ENCODE measurements around the gene SORBS1.
A peak's percentile ranks its signal among the peaks of the same experiment; 100 is the strongest.

Gene SORBS1

DNA sequence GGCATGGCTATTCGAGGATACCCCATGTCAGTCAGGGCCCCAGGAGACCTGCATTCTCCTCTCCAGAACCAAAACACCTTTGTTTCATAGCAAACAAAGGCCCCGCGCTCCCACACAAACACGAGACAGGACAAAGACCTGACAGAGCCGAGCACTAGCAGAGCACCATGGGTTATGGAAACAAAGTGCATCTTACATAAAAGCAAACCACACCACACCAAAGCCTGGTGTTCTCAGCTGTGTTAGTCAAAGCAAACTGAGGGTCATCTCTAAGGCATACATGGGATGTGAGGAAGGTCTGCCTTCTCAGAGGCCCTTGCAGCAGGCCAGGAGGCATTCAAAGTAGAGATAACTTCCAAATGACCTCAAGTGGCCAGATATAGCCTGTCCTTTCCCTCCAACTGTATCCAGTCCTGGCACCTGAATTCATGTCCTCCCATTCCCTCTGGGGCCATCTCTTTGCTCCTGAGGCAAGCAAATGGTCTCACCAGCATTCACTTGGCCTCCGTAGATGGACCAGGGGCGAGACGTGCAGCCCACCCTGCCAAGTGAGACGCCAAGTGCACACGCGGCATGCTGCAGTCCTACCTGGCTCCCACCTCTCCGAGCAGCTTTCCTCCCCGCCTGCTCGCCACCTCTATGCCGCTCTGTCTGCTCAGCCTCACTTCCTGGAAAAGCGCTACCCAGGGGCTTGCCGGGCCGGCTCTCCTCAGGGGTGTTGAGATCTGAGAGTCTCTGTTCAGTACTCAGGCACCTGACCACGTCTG lies 225.1 kb downstream of the SORBS1 start:
- no peak for DNase-seq

DNA sequence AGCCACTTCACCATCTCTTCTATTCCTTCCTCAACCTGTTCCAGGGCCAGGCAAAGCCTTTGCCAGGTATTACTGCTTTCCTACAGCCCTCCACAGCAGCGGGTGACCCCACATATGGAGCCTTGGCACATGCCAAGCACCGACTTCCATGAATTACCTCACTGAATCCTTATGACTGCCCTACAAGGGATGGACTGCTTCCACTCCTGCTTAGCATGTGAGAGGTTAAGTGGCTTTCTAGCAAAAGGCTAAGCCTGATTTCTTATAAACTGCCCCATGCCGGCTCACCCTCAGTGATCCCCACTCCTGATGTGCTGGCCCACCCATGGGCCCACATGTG lies 226.4 kb downstream of the SORBS1 start:
- no peak for DNase-seq

DNA sequence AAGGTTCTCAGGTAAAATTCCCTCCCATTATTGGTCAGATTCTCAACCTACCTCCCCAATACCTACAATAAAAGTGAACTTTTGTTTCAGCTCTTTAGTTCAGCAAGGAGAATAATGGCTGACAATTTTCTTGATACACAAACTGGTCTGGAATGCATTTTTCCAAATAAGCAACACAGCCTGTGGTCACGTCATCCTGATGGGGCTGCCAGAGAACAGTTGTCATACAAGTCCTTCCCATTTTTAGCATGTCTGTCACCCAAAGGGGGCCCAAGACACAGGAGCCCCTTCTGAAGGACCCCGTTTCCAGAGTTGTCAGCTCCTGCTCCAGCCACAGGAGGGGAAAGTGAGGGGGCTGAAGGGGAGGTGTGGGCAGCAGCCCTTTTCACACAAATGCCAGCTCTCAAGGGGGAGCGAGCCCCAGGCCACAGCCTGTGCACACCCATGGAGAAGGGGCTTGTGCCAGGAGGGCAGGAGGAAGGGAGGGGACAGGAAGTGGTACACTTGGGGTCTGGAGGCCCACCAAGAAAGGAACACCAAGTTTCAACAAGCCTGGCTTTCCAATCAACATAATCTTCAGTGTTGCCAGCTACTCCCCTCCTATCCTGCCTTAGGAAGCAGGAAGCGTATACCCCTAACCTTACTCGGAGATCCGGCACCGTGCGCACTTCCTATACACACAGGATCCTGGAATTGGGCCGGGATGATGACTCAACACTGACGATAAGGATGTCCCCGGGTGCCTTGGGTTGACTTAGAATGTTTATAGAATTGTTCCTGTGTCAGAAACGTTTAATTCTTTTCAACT lies 227.0 kb downstream of the SORBS1 start:
- peak; percentile 86 for DNase-seq

- no peak for DNase-seq
These were observed 228.4 kb downstream of the SORBS1 start for GRCh38 chr10:95332666-95333249.

GRCh38 chr10:95331596-95332130 lies 229.5 kb downstream of the SORBS1 start:
- no peak for DNase-seq

DNA sequence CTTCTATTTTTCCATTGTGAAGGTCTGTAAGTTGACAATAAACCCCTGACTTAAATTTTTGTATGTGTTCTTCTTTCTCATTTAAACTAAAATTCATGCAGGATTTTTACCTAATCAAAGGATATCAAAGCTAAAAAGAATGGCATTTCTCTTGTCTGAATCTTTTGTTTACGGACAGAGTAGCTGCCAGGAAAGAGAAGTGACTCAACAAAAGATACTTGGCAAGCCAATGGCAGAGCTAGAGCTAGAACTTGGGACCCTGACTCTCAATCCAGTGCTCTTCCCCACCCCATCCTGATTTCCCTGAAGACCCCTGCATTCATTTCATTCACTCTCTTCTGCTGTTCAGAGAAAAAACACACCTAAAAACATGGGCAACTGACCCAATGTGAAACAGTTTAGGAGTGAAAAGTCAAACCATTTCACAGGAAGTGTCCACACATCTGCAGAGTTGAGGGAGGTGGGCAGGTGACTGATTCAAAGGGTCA lies 230.2 kb downstream of the SORBS1 start:
- no peak for DNase-seq

- DNase-seq = no peak
These were observed 231.9 kb downstream of the SORBS1 start for GRCh38 chr10:95329296-95329695.

DNA sequence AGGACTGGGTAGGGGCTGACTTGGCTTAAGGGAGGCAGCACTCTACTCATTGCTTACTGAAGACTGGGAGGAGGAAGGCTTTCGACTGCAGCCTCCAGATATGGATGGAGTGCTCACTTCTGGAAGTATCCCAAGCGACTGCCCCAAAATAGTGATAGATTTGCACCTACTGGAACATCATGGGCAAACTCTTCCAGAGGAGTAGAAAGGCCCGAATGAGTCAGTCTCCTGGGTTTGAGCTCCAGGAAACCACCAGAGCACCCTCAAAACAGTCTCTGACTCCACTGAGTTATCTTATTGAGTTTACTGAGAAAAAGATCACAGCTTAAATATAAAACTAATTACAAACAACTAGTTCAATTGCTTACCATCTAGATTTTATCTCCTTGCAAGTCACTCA lies 233.2 kb downstream of the SORBS1 start:
- DNase-seq = no peak

DNA sequence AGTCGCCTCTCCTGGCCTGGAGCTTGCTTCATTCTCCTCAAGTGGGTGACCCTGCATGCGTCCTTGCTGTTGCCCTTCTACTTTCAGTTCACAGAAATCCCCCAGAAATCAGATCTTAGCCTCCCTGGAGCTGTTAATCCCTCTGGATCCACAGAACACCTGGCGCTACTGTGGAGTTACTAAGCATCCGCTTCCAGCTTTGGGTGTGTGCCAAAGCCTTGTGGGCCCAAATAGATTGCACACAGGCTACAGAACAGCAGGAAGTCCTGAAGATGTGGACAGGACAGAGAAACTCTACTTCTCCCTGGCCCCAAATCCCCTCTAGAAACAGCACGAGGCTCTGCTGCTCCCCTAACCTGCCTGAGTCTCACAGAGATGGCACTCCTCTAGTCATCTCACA lies 233.8 kb downstream of the SORBS1 start:
- peak; percentile 76 for DNase-seq

DNA sequence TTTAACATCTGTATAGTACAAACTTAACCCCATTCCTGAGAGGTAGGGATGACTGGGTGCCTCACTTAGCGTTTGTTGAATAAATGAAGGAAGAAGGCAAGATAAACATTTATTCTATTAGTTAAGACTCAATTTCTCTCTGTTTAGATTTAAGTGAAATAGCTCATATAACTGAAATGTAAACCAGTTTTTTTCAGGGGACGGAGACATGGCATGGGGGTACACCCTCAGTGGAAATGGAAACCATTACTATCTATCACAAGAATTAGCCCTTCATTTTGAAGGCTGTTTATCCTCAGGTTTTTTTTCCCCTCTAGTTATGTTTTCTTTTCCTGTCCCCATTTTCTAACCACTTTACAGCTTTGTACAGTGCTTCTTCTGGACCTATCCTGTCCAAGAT lies 234.8 kb downstream of the SORBS1 start:
- no peak for DNase-seq

DNA sequence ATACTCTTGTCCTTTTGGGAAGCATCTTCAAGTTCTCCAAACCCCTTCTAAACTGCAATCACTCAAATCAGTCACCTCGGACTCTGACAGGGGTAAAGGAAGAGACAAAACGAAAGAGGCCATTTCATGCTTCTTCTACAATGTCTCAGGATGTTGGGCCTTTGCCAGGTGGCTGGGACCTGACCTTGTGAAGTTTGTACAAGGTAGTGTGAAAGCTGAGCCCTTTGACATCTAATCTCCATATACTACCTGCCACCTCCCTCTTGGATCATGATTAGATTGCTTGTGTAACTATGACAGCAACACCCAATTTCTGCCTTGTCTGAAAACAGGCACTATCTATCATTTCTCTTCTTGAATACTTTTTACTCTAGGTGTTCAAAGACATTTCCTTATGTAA lies 235.3 kb downstream of the SORBS1 start:
- no peak for DNase-seq

DNA sequence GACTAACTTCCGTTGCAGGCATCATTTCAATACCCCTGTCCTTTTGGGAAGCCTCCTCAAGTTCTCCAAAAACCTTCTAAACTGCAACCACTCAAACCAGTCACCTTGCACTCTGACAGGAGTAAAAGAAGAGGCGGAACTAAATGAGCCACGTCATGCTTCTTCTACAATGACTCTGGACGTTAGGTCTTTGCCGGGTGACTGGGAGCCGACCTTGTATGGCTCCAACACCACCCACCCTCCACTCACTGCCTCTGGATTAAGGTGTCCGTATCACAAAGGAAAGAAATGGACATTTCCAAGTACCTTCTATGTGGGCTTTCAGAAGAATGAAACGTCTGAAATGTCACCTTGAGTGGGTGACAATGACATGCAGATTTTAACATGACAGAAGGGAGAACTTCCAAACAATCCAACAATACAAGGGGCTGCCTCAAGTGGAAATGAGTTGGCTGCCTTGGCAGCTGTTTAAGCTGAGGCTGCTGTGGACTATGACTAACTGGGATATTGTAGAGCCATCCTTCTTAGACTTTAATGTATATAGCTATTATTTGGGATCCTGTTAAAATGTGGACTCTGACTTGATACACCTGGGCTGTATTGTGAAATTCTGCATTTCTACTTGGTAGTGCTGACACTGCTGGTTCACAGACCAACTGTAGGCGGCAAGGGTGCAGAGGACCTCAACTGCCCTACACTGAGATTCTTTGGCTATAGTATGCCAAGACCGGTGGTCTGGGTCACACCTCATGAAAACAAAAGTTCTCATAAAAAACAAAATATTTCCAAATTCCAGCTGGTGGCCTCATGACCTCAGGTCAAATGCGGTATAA lies 236.5 kb downstream of the SORBS1 start:
- DNase-seq = no peak

DNA sequence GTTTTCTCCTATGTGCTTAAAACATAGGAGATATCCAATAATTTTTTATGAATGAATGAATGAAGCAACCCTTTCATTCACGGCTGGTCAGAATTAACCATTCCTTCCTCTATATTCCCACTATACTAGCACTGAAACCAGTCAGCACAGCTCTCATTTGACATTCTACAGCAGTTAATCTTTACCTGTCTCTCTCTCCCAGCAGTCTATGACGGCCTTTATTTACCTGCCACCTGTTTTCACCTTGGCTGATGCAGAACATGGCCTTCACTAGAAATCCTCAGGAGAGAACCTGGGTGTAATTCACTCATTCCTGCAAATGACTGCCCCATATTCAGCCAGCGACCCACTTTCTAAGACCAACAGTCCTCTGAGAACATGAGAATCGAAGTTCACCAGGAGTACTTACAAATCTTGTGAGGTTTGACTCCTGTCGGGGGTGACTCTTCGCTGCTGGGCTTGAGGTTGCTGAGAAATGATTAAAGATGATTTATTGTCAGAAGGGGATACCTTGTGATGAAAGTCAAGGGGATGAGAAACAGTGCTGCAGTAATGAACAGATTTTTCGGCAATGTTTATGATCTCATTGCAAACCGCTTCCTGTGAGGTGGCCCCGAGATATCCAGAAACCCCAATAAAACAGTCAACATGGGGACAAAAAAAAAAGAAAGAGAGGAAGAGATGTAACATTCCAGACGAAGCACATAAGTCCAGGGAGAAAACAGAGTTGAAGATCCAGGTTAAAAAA lies 239.4 kb downstream of the SORBS1 start:
- peak; percentile 34 for DNase-seq

DNA sequence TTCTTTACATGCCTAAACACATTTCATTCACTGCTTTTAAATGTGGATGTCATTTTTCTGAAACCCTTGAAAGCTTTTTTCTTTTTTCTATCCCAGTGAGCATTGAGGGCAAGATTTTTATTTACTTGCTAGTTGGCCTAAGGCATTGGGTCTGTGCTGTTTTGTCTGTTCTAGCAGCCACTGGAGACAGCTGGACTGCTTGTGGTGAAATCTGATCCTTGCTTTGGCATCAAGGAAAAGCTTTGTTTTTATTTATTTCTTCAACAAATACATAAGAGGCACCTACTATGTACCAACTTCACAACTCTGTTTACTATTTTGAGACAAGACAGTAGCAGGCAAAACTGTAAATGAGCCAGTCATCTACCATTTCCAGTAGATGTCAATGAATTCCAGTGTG lies 241.9 kb downstream of the SORBS1 start:
- no peak for DNase-seq

GRCh38 chr10:95315509-95315908 lies 245.7 kb downstream of the SORBS1 start:
- DNase-seq = no peak

DNA sequence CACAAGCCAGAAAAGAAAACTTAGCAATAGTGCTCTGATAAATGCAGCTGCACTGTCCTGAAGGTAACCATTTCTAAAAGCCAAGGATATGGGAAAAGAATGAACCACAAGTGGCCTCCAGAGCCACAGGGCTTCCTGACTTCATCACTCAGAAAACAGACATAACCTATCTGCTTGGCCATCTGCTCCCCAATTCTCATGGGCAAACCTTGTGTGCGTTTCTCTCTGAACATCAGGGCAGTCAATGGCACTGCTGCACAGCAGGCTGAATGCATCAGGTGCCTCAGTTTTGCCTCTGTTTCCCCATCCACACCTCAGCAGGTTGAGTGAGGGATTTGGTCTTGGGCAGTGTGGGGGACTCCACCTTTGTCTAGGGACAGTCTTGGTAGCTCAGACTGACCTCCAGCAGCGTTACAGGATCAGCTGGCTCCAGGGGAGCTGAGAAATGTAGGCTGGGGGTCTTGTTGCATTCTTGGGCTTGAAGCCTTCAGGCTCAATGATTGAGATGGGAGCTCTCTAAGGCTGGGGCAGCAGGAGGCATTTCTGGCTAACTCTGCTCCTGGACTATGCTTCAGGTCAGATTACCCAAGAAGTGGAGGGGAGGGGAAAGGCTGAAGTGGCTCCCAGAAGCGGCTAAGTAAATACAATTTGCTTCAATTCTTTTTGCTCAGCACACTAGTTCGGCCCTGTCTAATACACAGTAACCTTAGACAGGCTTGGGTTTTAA lies 246.8 kb downstream of the SORBS1 start:
- DNase-seq = no peak

DNA sequence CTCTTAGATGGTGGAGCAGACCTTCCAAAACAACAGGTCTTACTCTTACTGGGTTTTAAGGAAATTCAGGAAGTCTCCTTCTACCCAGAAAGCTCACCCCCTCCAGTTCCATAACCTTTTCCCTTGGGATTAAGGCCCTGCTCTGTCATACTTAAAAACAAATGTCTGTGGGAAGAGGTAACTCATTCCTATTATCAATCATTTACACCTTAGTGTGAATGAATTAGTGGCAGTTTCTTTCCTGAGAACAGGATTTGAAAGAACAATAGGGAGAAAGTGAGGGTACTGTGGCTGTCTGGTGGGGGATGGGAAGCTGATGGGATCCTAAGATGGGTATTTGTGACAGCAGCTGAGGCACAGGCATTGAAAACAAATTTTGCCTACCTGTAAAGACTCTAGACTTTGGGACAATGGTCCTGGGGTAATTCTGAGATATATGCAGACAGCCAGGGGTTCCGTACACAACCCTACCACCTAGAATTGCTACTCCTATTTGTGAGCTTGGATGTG lies 248.1 kb downstream of the SORBS1 start:
- no peak for DNase-seq

- DNase-seq = no peak
These were observed 248.9 kb downstream of the SORBS1 start for GRCh38 chr10:95312257-95312656.

DNA sequence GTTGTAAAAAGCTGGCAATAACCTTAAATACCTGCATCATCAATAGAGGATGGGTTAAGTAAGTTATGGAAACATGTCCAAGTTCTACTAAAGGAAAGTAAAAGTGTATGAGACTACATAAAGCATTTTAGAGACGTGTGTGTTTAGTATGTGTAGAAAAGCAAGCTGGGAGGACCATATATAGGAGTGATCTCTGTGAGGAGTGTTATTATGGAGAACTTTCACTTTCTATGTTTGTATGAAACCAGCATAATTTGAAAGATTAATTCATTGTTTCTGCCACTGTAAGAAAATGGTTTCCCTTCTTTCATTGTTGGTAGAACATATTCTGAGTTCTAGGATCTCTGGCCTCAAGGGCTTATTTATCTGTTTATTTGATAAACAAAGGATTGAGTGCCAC lies 251.2 kb downstream of the SORBS1 start:
- no peak for DNase-seq

DNA sequence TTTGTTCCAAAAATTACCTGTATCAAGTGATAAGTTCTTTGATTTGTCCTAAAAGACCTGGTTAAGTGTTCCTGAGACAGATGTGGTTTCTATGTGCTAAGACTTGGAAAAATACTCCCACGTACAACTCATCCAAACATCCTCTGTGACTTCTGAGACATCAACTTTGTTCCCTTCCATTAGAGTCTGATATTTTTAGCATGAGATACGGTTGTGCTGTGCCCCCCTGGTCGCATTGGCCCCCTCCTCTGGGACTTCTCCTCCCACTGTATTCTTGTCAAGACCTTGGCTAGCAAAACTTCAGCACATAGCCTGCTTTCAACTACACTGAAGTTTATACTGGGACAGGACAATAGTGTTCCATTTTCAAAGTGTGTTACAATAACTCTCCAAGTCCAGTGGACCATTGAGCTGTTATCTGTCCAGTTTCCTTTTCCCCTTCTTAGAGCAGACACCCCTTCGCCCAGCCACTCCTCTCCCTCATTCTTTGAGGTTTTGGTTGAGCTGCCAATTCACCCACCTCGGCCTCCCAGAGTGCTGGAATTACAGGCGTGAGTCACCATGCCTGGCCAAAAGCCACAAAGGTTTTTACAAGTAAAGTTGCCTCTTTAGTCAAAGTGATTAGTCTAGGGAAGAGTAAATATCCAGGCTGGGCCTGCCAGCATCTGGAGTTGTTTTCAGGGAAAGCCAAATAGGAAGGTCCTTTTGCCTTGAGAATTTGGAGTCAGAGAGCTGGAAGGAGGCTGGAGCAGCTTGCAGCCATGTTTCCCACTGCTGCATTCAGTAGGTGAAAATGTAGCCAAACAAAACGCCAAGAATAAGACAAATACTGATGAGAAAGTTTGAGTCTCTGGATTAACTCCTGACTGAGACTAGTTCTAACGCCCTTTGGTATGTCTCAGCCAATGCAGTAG lies 252.5 kb downstream of the SORBS1 start:
- DNase-seq = peak; percentile 99

Data from fibroblast of skin of right quadriceps (primary cell).